Measurements from ENCODE around the gene RNF213. TPM values are rescaled to one million over a fixed set of nuclear protein-coding genes. Genes with fewer than 3 reads are reported as not detected.

Gene RNF213
- total and polyA plus RNA-seq, 7 donors, result 7.8 to 138 (median 50.4) TPM

GRCh38 chr17:80428363-80428762 lies 167.7 kb downstream of the RNF213 start:
- intact Hi-C loops (cut with DNase I), result no loop called here
- Histone ChIP-seq H3K4me3 (no peak overlapping the region), H3K27ac (no peak overlapping the region), H3K9me3 (no peaks in the 10 kb centered on the region), H3K27me3 (no peaks in the 10 kb centered on the region), H3K36me3 (peaks cover 0 to 26% (median 3%) of the 10 kb centered on the region in 4 donors), H3K4me1 (peaks cover 0 to 10% (median 9%) of the 10 kb centered on the region in 4 donors)
- TF ChIP-seq CTCF (IDR thresholded peaks at IDR 0.05) (no peak), POLR2AphosphoS5 (IDR thresholded peaks at IDR 0.05) (no peak), EP300 (IDR thresholded peaks at IDR 0.05) (no peak), POLR2A (IDR thresholded peaks at IDR 0.05) (no peak)
- DNase-seq, result no peak
- 91% methylated on average over 12 of the region's 12 CpGs for WGBS, 2 donors

DNA sequence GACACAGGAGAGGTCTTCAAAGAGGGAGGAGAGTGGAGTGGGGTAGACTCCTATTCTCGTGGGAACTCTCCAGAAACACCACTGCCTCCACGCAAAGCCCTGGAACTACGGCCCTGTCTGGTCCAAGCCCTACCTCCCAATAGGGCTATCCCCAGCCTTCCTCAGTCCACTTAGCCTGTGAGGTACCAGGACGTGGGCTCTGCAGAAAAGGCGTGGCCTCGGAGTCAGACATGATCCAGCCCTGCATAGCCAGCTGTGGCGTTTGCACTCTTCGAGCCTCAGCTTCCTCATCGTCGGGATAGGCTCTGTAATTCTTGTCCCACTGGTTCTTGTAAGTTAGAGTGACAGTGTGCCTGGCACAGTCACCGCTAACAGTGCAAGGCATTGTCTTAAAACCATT lies 168.1 kb downstream of the RNF213 start:
- Histone ChIP-seq H3K27ac (no peak overlapping the region), H3K4me1 (peaks cover 0 to 10% (median 9%) of the 10 kb centered on the region in 4 donors), H3K4me3 (no peak overlapping the region), H3K27me3 (no peaks in the 10 kb centered on the region), H3K36me3 (peaks cover 0 to 26% (median 3%) of the 10 kb centered on the region in 4 donors), H3K9me3 (no peaks in the 10 kb centered on the region)
- TF ChIP-seq CTCF (IDR thresholded peaks at IDR 0.05) (no peak), POLR2AphosphoS5 (IDR thresholded peaks at IDR 0.05) (no peak), EP300 (IDR thresholded peaks at IDR 0.05) (no peak), POLR2A (IDR thresholded peaks at IDR 0.05) (no peak)
- no peak for DNase-seq
- WGBS, 2 donors, result 84 to 89% methylated on average over 11 of the region's 11 CpGs
- intact Hi-C loops (cut with DNase I), result no loop called here

DNA sequence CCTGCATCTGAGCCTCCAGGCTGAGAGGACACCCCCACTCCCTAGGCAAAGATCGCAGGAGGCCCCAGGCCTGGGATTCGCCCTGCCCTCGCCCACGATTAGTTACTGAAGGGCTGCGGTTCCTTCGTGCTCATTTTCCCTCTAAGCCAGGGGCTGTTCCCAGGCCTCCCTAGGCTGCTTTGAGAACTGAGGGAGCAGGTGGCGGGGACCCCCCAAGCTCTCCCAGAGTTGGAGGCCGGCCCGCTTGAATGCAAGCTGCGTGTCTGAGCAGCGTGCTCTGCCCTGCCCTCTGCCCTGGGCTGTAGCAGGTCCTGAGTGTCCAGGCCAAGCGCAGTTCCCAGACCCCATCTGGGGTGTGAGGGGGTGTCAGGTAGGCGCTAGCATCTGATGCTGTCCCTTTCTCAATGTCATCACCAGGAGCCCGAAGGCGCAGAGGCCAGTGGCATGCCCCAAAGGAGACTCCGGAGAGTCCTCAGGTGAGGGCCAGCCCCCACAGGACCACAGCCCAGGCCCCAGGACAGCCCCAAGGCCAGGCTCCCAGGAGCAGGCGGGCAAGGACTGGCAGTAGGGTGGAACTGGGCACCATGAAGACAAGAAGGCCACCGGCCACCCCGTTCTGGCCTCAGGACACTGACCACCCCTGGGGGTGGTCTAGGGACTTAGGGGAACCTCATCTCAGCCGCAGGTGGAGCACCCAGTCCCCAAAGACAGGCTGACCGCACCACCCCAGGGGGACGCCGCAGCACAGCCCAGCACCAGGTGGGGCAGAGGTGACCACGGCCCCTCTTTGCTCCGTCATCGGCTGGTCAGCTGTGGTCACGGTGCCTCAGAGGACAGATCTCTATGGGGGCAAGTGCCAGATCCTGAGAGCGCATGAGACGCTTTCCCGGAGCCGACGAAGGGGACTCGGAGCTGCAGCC lies 169.0 kb downstream of the RNF213 start:
- 95 to 96% methylated on average over 33 of the region's 33 CpGs for WGBS, 2 donors
- intact Hi-C loops (cut with DNase I), result no loop called here
- Histone ChIP-seq H3K36me3 (peaks cover 0 to 26% (median 3%) of the 10 kb centered on the region in 4 donors), H3K4me3 (no peak overlapping the region), H3K9me3 (no peaks in the 10 kb centered on the region), H3K27ac (no peak overlapping the region), H3K4me1 (peaks cover 0 to 10% (median 9%) of the 10 kb centered on the region in 4 donors), H3K27me3 (no peaks in the 10 kb centered on the region)
- DNase-seq, result no peak
- no peak for TF ChIP-seq EP300 (IDR thresholded peaks at IDR 0.05)
- TF ChIP-seq POLR2A (IDR thresholded peaks at IDR 0.05), result no peak
- no peak for TF ChIP-seq CTCF (IDR thresholded peaks at IDR 0.05)
- TF ChIP-seq POLR2AphosphoS5 (IDR thresholded peaks at IDR 0.05), result no peak

DNA sequence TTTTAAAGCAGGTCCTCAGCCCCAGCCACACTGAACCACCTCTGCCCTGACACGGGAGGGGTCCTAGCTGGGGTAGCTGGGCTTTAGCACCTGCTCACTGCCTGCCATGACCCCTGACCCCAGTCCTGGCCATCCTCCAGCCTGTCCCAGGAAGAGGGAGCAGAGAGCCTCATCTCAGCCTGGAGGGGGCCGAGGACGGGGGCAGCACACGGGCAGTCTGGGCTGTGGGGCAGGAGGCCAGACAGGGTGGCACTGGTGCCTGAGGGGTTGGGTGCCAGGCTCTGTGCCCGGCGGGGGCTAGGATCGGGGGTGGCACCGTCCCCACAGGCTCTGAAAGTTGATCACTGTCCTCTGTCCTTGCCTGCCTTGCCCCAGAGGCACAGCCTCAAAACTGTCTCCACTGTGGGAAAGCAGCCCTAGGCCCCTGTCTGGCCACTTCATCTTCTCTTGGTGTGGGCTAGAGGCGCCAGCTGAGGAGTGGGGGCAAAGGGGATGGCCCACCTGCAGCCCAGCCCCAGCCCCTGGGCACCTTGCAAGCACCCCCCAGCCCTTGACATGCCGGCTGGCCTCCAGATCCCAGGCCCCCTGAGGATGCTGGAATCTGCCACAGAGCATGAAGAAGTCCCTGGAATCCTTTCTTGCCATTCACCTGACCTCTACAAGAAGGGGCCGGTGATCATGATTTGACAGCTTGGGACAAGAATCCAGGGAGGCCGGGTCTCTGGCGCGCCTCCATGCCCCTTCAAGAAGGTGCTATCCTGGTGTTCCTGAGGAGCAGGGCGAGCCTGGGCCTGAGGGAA lies 170.0 kb downstream of the RNF213 start:
- H3K9me3 ChIP-seq, result no peaks in the 10 kb centered on the region
- intact Hi-C loops (cut with DNase I), result no loop called here
- no peak for TF ChIP-seq CTCF (IDR thresholded peaks at IDR 0.05)
- TF ChIP-seq EP300 (IDR thresholded peaks at IDR 0.05), result no peak
- no peak for TF ChIP-seq POLR2A (IDR thresholded peaks at IDR 0.05)
- no peak for TF ChIP-seq POLR2AphosphoS5 (IDR thresholded peaks at IDR 0.05)
- H3K27ac ChIP-seq, result no peak overlapping the region
- WGBS, 2 donors, result 92% methylated on average over 15 of the region's 15 CpGs
- no peak for DNase-seq
- peaks cover 0 to 26% (median 3%) of the 10 kb centered on the region in 4 donors for H3K36me3 ChIP-seq
- no peaks in the 10 kb centered on the region for H3K27me3 ChIP-seq
- peaks cover 0 to 10% (median 9%) of the 10 kb centered on the region in 4 donors for H3K4me1 ChIP-seq
- no peak overlapping the region for H3K4me3 ChIP-seq
